ENCODE results near the gene GATC.

GATC gene, protein sequence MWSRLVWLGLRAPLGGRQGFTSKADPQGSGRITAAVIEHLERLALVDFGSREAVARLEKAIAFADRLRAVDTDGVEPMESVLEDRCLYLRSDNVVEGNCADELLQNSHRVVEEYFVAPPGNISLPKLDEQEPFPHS

DNA sequence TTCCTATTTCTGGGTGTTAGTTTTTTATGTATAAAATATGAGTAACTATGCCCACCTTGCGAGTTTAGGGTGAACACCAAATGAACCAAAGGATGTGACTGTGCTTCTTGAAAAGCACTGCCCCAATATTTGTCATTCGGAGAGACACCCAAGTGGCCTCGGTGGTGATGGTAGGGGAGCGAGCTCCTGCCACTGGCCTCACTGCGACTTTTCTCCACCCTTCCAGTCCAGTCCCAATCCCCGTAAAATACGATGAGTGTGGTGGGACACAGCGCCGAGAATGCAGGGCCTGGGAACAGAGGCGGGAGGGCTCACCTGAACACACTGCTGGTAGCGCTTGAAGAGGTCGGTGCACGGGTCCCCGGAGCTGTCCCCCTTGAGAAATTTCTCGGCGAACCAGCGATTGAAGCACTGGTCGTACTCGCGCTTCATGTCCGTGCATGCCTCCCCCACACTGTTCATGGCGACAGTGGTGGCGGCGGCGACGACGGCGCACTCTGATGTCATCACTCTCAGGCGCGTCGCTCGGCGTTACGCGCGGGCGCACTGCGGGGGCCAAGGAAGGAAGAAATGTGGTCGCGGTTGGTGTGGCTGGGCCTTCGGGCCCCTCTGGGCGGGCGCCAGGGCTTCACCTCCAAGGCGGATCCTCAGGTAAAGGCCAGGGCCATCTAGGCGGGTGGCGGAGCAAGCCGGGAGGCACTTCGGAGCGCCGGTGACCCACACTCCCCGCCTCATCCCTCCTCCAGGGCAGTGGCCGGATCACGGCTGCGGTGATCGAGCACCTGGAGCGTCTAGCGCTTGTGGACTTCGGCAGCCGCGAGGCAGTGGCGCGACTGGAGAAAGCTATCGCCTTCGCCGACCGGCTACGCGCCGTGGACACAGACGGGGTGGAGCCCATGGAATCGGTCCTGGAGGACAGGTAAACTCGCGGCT lies at the start of gene GATC, which contains the start of gene TRIAP1:
Gene GATC (plus strand): TSS at position 534 of the 933 bp plus-strand sequence. CDS start 37 bp downstream, at position 571.
Gene TRIAP1 (minus strand): TSS at position 474 of the 933 bp plus-strand sequence. CDS start 12 bp downstream, at position 462.
- TF ChIP-seq, protein P1, sequence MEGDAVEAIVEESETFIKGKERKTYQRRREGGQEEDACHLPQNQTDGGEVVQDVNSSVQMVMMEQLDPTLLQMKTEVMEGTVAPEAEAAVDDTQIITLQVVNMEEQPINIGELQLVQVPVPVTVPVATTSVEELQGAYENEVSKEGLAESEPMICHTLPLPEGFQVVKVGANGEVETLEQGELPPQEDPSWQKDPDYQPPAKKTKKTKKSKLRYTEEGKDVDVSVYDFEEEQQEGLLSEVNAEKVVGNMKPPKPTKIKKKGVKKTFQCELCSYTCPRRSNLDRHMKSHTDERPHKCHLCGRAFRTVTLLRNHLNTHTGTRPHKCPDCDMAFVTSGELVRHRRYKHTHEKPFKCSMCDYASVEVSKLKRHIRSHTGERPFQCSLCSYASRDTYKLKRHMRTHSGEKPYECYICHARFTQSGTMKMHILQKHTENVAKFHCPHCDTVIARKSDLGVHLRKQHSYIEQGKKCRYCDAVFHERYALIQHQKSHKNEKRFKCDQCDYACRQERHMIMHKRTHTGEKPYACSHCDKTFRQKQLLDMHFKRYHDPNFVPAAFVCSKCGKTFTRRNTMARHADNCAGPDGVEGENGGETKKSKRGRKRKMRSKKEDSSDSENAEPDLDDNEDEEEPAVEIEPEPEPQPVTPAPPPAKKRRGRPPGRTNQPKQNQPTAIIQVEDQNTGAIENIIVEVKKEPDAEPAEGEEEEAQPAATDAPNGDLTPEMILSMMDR (IDR thresholded peaks at IDR 0.05; ENCODE audit: low read depth, low read length) = no peak
- DNase-seq (ENCODE audit: extremely low read depth, low read depth) = no peak

DNA sequence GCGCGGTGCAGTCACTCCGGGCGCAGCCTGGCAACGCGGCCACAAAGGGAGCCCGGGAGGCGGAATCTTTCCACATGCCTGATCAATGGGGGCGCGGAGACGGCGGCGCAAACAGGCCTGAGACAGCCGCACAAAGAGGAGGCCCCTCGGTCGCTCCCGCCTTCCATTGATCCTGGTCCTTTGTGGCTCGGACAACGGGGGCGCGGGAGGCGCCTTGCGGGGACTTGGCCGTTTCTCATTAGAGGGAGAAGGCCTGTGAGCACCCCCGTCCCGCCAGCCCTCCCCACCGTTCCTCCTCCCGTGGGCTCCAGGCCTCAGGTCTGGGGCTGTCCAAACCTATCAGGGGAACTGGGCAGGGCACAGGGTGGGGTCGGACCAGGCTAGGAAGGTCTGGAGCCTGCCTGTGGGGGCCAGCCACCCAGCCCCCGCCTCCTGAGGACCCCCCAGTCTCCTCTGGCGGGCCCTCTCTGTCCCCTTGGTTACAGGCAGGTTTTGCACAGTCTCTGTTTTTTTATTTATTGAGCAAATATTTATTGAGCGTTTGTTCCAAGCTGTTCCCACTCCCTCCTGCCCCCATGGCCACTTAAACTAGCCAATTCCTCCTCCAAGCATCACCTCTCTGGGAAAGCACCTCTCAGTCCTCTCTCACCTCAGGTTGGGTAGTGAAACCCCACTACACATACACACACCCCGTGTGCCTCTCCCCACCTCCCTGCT lies 48.3 kb upstream of the GATC start:
- DNase-seq (ENCODE audit: extremely low read depth, low read depth) = no peak

DNA sequence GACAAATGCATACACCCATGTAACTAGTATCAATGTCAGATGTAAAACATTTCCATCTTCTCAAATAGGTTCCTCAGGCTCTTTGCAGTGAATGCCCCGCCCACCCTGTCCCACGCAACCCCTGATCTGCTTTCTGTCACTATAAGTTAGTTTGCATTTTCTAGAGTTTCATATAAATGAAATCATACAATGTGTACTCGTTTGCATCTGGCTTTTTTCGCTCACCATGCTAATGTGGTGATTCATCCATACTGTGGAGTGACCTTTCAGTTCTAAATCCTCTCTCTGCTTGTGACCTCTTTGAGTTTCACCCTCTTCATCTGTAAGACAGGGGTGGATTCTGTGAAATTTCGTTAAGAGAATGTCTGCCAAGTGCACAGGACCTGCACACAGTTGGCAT lies 46.7 kb upstream of the GATC start:
- DNase-seq (ENCODE audit: extremely low read depth, low read depth) = no peak
- TF ChIP-seq, protein P1 (IDR thresholded peaks at IDR 0.05; ENCODE audit: low read depth, low read length) = no peak

More for the DNA sequence above, 48.3 kb upstream of the GATC start:
- TF ChIP-seq, protein P1 (IDR thresholded peaks at IDR 0.05; ENCODE audit: low read depth, low read length) = no peak

DNA sequence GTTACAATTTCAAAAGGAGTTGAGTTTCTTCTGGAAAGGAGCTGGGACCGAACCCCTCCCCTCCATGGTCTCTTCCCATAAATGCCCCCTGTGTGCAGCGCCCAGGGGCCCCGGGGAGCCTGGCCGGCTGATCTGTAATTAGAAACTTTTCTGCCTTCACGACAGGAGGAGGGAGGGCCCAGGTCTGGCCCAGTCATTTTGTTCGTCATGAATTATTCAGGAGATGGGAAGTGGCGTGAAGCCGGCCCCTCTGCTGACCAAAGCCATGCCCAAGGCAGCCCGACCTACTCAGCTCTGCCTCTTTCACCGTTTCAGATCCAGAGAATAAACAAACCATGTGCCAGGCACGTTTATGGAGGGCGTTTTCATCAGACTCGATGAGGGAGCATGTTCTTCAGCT lies 44.0 kb upstream of the GATC start:
- TF ChIP-seq, protein P1 (IDR thresholded peaks at IDR 0.05; ENCODE audit: low read depth, low read length) = no peak
- DNase-seq (ENCODE audit: extremely low read depth, low read depth) = no peak

DNA sequence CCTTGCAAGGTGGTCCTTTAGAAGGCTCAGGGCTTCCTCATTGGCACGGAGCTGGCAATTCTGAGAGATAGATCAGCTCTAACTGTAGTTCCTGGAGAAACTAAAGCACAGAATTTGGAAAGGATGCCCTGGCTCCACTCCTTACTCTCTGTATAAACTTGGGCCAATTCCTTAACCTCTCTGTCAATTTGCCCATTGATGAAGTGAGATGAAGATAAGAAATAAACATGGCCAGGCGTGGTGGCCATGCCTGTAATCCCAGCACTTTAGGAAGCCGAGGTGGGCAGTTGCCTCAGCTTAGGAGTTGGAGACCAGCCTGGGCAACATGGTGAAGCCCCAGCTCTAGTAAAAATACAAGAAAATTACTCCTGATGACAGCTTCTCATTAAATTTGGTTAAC lies 42.4 kb upstream of the GATC start:
- DNase-seq (ENCODE audit: extremely low read depth, low read depth) = no peak
- TF ChIP-seq, protein P1 (IDR thresholded peaks at IDR 0.05; ENCODE audit: low read depth, low read length) = no peak

DNA sequence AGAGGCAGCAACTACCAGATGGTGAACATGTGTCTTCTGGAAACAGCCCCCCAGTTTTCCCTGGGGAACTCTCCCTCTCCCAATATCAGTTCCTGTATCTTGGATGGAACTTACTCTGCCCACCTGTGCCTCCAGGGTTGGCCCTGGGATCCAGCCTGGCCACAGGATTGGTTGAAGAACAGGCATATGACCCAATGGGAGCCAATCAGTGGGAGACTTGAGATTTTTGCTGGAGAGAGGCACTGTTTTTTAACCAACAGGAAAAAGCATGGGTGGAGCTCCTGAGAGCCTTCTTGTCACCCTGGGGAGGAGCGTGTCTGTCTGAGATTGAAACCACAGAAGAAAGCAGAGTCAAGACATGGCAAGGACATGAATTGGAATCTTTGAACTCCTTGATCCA lies 42.0 kb upstream of the GATC start:
- DNase-seq (ENCODE audit: extremely low read depth, low read depth) = no peak
- TF ChIP-seq, protein P1 (IDR thresholded peaks at IDR 0.05; ENCODE audit: low read depth, low read length) = no peak

Measured in AG09319 (cell line).